IPS DF 4.7 (cell line): ENCODE results near the gene POU4F1.

Experiments
- DNase-seq: peaks from one replicate; pipeline ENCODE4 v3.0.0-alpha.2; 2013; ENCODE audit warnings: low spot score; ENCODE audit errors: extremely low read depth

The POU4F1 gene

DNA sequence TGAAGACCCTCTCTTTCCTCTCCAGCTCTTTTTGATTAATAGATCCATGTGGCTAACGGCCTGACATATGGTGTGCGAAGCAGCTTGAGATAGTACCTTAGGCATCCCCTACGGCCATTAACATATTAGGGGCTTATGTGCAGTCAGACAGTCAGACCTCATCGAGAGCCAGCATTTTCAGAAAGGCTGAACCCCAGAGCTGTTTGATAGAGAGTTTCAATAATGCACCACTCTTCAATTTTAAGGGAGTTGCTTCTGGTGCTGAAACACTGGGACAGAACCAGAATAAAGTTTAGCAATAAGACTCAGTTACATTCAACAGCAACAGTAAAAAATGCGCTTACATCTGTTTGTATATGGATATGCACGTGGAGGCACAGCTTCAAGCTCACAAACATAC is 10.8 kb downstream of the POU4F1 start:
- DNase-seq, result no peak

DNA sequence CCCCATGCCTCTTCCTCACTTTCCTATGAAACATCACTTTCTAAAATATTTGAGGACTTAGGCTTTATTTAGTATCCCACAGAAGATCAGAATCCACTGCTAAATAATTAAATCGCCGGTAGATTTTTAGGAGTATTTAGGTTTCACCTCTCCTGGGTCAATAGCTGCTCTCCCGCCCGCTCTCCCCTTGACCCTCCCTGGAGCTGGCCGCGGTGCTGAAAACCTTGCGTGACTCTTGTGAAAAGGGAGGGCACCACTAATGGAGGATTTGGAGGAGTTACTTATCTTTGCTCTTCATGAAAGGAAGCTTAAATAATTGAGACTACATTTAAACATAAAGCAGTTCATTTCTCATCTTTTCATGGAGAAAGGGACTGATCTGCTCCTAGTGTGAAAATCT is 14.1 kb downstream of the POU4F1 start:
- DNase-seq, result no peak

DNA sequence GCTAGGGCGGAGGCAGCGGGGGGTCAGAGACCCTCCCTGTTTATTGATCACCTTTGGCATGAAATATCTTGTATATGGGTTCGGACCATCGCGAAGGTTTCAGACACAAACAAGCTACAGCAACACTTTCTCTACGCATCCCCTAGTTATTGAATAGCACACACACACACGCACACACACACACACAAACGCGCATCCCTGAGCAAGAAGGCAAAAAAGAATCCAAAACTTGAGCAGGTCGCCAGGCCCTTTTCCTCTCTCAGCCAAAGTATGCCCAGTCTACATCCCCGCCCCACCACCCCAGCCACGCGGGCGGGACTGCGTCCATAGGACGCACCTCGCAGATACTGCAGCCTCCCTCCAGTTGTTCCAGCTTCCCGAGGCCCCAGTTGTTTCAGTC is 16.0 kb downstream of the POU4F1 start:
- DNase-seq, result no peak

- DNase-seq, result peak; percentile 91
Measured at GRCh38 chr13:78586706-78587105, 16.6 kb downstream of the POU4F1 start.

DNA sequence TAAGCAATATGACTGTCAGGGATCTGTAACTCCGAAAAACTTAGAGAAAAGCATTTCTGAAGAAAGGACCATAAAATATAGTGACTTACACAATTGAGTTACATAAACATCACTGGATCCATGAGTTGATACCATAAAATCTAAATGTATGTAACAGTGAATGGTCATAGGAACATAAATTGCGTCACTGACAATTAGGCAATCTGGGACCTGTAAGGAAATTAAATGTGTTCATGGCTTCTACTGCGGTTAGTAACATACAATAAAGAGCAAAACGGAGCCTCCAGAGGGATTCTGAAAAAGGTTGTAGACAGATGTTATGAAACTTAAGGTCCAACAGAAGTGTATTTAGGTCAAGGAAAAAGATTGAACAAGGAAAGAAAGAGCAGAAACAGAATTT is 27.1 kb downstream of the POU4F1 start:
- no peak for DNase-seq

DNA sequence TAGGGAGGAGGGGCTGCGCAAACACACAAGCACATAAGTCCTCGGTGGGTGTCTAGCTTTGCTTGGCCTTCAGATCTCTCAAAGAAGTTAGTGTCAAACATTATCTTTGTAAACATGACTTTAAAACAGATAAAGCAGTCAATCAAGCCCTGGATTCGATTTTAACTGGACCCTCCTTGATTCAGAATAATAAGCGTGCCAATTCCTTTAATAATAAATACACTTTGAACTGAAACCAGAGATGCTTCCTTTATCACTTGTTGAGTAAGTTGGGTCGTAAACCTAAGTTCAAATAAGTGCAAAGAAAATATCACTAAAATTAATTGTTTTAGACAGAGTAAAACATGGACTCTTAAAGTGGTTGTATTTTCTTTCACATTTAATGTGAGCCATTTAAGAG is 30.9 kb downstream of the POU4F1 start:
- no peak for DNase-seq

GRCh38 chr13:78569029-78569428 is 34.3 kb downstream of the POU4F1 start:
- DNase-seq, result no peak

DNA sequence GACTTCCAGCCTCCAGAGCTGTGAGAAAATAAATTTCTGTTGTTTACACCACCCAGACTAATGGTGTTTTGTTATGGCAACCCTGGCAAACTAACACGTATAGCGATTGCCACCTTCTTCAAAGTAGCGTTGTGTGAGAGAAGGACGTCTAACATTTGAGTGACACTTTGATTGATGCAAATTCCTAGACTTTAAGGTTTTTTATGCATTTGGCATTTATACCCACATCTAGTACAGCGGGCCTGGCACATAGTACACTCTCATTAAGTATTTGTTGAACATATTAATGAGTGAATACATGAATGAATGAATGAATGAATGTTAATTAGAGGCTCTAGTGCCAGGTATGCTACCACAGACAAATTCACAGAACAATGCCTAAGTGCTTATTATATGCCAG is 36.7 kb downstream of the POU4F1 start:
- no peak for DNase-seq

DNA sequence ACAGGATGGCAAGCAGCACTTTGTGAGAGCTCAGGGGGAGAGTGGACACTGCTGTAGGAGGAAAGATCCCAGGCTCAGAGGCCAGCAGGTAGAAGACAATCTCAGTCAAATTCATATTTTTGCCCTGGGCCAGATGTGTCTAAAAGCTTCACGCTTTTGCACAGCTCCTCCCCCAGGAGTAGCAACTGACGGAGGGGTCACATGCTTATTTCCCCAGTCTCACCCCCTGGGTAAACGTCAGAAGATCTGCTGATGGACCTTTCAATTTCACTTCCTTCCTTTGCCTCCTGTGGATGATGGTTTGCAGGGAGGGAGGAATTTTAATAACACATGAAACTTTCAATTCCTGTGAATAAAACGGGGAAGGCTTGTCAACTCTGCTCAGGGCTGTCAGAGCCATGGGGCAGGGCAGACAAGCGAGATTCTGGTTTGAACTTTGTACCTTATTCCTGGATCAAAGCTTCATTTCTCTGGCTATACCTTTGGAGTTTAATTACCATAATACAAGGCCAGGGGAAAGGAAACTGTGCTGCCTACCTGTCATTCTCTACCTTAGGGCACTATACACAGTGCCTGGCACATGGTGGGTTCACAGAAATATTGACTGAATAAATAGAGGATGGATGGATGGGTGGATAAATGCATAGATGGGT is 41.0 kb downstream of the POU4F1 start:
- DNase-seq, result no peak
